Cardiac muscle cell (in vitro differentiated cells and primary cell): ENCODE measurements around the gene MMGT1. TPM values are rescaled to one million over a fixed set of nuclear protein-coding genes. Genes with fewer than 3 reads are reported as not detected.
"Not testable (repeated sequence)": the region's sequence is repeated elsewhere in the genome, so short reads cannot be mapped to it uniquely, and the experiment has no call there.

Source experiments
- DNase-seq, 2 donors: peaks; one replicate each; pipeline versions ENCODE4 v3.0.0 to v3.0.0-alpha.2; 2010 to 2017; ENCODE audit warnings: low read depth in 1 of 2, low spot score in 1 of 2
- H3K27ac ChIP-seq: fragments of 200-600 bp; sonication (generic); 2 replicates; pipeline ENCODE4 v1.5.1; 2016
- H3K27me3 ChIP-seq: fragments of 200-600 bp; sonication (generic); 2 replicates; pipeline ENCODE4 v1.6.0; 2016; ENCODE audit warnings: control low read depth
- H3K36me3 ChIP-seq: fragments of 200-600 bp; sonication (generic); 2 replicates; pipeline ENCODE4 v1.5.1; 2016; ENCODE audit warnings: control low read depth
- H3K4me1 ChIP-seq: fragments of 200-600 bp; sonication (generic); 2 replicates; pipeline ENCODE4 v1.8.1; 2017; ENCODE audit warnings: low read depth, mild to moderate bottlenecking, mixed run types
- H3K4me3 ChIP-seq: fragments of 200-600 bp; sonication (generic); 2 replicates; pipeline ENCODE4 v1.5.1; 2016; ENCODE audit warnings: mild to moderate bottlenecking
- H3K9me3 ChIP-seq: fragments of 200-600 bp; sonication (generic); 2 replicates; pipeline ENCODE4 v1.5.1; 2017; ENCODE audit warnings: low read depth, mild to moderate bottlenecking, control low read depth
- polyA plus RNA-seq: library from polyadenylated mRNA; unstranded; fragments of >200 nt; fragmentation: Nextera tagmentation; extraction: Ambion mirVana; gene quantifications from 2 replicates; pipeline ENCODE4 v1.2.1, GENCODE V29; 2016
- total RNA-seq: library from RNA; depleted of rRNA; stranded (reverse); fragments of >200 nt; gene quantifications from 2 replicates; pipeline ENCODE4 v1.2.3, GENCODE V29; 2016
- TF ChIP-seq, protein P1 (sequence below): IDR thresholded peaks from 2 replicates; pipeline ENCODE4 v1.5.1; 2012; ENCODE audit warnings: low read depth, mild to moderate bottlenecking, low read length

The MMGT1 gene
- total and polyA plus RNA-seq, 2 experiments from 2014 or later, result 8.5 to 9.5 TPM

DNA sequence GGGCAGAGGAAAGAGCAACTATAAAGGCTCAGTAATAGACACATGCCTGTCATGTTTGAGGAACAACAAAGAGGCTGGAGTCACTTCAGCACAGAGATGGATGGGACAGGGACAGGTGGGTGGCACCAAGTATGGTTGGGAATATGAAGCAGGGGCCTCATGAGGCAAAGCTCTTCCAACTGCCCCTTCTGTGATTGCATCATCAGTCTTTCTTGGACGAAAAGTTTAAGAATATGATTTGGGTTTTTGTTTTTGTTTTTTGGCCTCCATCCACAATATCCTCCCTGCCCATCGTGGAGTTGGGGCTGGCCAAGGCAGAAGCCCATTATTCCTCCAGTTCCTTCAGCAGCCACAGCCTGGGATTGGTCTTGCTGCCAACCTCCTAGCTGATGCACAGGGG is 45.9 kb downstream of the MMGT1 start:
- no peak overlapping the region for H3K27ac ChIP-seq
- no peaks in the 10 kb centered on the region for H3K9me3 ChIP-seq
- no peaks in the 10 kb centered on the region for H3K27me3 ChIP-seq
- H3K4me1 ChIP-seq, result no peaks in the 10 kb centered on the region
- H3K4me3 ChIP-seq, result no peak overlapping the region
- no peaks in the 10 kb centered on the region for H3K36me3 ChIP-seq
- TF ChIP-seq, protein P1, sequence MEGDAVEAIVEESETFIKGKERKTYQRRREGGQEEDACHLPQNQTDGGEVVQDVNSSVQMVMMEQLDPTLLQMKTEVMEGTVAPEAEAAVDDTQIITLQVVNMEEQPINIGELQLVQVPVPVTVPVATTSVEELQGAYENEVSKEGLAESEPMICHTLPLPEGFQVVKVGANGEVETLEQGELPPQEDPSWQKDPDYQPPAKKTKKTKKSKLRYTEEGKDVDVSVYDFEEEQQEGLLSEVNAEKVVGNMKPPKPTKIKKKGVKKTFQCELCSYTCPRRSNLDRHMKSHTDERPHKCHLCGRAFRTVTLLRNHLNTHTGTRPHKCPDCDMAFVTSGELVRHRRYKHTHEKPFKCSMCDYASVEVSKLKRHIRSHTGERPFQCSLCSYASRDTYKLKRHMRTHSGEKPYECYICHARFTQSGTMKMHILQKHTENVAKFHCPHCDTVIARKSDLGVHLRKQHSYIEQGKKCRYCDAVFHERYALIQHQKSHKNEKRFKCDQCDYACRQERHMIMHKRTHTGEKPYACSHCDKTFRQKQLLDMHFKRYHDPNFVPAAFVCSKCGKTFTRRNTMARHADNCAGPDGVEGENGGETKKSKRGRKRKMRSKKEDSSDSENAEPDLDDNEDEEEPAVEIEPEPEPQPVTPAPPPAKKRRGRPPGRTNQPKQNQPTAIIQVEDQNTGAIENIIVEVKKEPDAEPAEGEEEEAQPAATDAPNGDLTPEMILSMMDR, result no peak
- no peak for DNase-seq

DNA sequence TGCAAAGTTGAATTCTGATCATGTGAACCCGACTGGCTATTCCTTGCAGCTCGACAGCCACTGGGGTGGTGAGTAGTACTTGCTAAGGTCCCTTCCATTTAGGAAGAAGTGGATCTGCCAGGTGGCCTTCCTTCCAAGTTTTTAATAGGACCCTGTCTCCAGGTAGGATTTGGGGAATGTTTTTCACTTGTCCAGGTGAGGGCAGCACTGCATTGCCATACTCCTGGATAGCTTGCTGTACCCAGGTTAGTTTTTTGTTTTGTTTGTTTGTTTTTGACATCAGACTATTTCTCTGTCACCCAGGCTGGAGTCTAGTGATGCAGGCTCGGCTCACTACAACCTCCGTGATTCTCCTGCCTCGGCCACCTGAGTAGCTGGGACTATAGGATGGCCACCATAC is 50.4 kb downstream of the MMGT1 start:
- Histone ChIP-seq H3K4me3 (no peak overlapping the region), H3K27ac (no peak overlapping the region), H3K36me3 (no peaks in the 10 kb centered on the region), H3K27me3 (no peaks in the 10 kb centered on the region), H3K4me1 (no peaks in the 10 kb centered on the region), H3K9me3 (no peaks in the 10 kb centered on the region)
- DNase-seq, result no peak
- TF ChIP-seq, protein P1, result no peak

DNA sequence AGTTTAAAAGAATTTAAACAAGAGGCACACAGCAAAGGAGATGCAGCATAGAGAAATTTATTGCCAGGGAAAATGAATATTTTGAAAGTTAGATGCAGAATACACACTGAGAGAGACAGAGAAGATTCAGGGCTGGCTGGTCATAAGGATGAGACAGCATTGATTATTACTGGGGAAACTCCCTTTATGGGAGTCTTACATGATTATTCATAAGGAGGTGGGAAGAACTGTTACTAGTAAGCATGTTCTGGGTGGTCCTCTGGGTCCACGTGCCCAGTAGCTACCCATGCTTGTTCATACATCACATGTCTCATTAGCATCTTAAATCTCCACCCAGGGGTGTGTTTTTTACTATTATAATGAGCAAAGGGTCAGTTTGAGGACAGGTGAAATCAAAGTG is 53.3 kb downstream of the MMGT1 start:
- H3K4me1 ChIP-seq, DNase-seq, H3K27ac ChIP-seq, H3K27me3 ChIP-seq, H3K36me3 ChIP-seq, H3K9me3 ChIP-seq, H3K4me3 ChIP-seq: not testable (repeated sequence)

DNA sequence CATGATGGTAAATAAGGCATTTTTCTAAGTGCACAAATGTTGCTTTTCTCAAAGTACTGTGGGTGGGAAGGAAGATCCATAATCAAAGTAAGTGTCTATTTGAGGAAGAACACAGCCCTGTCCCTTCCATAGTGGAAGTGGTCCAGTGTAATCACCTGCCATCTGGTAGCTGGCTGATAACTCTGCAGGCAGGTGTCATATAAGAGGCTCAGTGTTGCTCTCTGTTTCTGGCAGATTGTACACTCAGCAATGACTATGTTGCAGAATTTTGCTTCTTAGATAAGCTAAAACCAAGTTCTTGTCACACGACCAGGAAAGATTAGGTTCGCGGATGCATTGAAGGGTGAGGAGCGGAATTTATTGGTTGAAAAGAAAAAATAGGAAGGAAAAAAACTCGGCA is 59.4 kb downstream of the MMGT1 start:
- Histone ChIP-seq H3K4me1 (no peaks in the 10 kb centered on the region), H3K9me3 (no peaks in the 10 kb centered on the region)
- TF ChIP-seq, protein P1, result no peak

More for the DNA sequence above, 59.4 kb downstream of the MMGT1 start:
- DNase-seq, result no peak
- Histone ChIP-seq H3K4me3 (no peak overlapping the region), H3K27ac (no peak overlapping the region), H3K27me3 (no peaks in the 10 kb centered on the region), H3K36me3 (no peaks in the 10 kb centered on the region)

Other genes with a start within 250 kb of the MMGT1 start
- gene CT45A3, start 205.8 kb downstream of the MMGT1 start, total RNA-seq, result not detected in 2 replicates
- gene CT45A3, start 205.8 kb downstream of the MMGT1 start, polyA plus RNA-seq, result not detected in 2 replicates
- not detected in 2 replicates for gene CT45A5, start 188.5 kb downstream of the MMGT1 start, total RNA-seq
- not detected in 2 replicates for gene CT45A5, start 188.5 kb downstream of the MMGT1 start, polyA plus RNA-seq
- not detected in 2 replicates for gene CT45A6, start 171.2 kb downstream of the MMGT1 start, total RNA-seq
- not detected in 2 replicates for gene CT45A6, start 171.2 kb downstream of the MMGT1 start, polyA plus RNA-seq
- gene CT45A2, start 154.0 kb downstream of the MMGT1 start, total RNA-seq, result not detected in 2 replicates
- gene CT45A2, start 154.0 kb downstream of the MMGT1 start, polyA plus RNA-seq, result not detected in 2 replicates
- not detected in 2 replicates for gene CT45A7, start 136.7 kb downstream of the MMGT1 start, total RNA-seq
- not detected in 2 replicates for gene CT45A7, start 136.7 kb downstream of the MMGT1 start, polyA plus RNA-seq
- not detected in 2 replicates for gene CT45A8, start 119.5 kb downstream of the MMGT1 start, total RNA-seq
- gene CT45A8, start 119.5 kb downstream of the MMGT1 start, polyA plus RNA-seq, result not detected in 2 replicates
- gene CT45A9, start 102.2 kb downstream of the MMGT1 start, total RNA-seq, result not detected in 2 replicates
- not detected in 2 replicates for gene CT45A9, start 102.2 kb downstream of the MMGT1 start, polyA plus RNA-seq
- gene CT45A10, start 80.5 kb downstream of the MMGT1 start, total RNA-seq, result not detected in 2 replicates
- gene CT45A10, start 80.5 kb downstream of the MMGT1 start, polyA plus RNA-seq, result not detected in 2 replicates
- gene SAGE1, start 80.3 kb downstream of the MMGT1 start, total RNA-seq, result not detected in 2 replicates
- gene SAGE1, start 80.3 kb downstream of the MMGT1 start, polyA plus RNA-seq, result not detected in 2 replicates
- 12.0 and 13.2 TPM in 2 replicates for gene SLC9A6, start 11.4 kb upstream of the MMGT1 start, total RNA-seq
- gene SLC9A6, start 11.4 kb upstream of the MMGT1 start, polyA plus RNA-seq, result 11.8 and 12.3 TPM in 2 replicates
- gene FHL1, start 173.5 kb upstream of the MMGT1 start, total RNA-seq, result 27.1 and 38.9 TPM in 2 replicates
- gene FHL1, start 173.5 kb upstream of the MMGT1 start, polyA plus RNA-seq, result 23.5 and 28.8 TPM in 2 replicates